HepG2 (cell line): ENCODE data around the gene SMCO4.

Source experiments
- CTCF ChIP-seq: sonication (generic); formaldehyde crosslinking; IDR thresholded peaks from 2 replicates; pipeline ENCODE4 v1.5.0; 2020; ENCODE audit warnings: mild to moderate bottlenecking, missing genetic modification reagents, moderate library complexity
- EP300 ChIP-seq, 3 experiments: sonication (generic) in 1 of 3; formaldehyde crosslinking in 1 of 3; IDR thresholded peaks; 2 replicates each; pipeline versions ENCODE4 v1.5.1 to v1.6.1; 2011 to 2020; ENCODE audit warnings: low read depth in 2 of 3, low read length in 2 of 3, borderline replicate concordance in 1 of 3, improper control_type of control experiment in 1 of 3, mild to moderate bottlenecking in 1 of 3, missing genetic modification reagents in 1 of 3, moderate library complexity in 1 of 3
- ZBTB21 ChIP-seq: sonication (generic); formaldehyde crosslinking; IDR thresholded peaks from 2 replicates; pipeline ENCODE4 v1.4.0; 2020; ENCODE audit warnings: missing genetic modification reagents

DNA sequence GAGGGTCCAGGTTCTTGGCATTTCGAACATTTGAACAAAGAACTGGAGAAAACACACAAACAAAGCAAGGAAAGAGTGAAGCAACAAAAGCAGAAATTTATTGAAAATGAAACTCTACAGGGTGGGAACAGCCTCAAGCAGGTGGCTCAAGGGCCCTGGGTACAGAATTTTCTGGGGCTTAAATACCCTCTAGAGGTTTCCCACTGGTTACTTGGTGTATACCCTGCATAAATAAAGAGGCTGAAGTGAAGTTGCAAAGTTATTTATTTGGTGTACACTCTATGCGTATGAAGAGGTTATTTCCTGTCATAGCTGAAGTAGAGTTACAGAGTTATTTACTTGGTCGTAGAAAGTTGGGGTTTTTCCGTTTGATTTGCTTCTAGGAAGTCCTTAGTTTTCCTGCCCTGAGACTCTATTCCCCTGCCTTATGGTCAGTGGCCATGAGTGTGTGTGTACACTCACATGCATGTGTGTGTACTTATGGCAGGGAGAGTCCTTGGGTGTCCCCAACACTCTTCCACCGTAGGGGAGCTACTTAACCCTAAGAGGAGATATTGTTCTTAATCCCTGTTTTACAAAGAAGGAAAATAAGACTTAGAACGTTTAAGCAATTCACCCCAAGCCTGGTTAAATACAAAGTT, 5.6 kb upstream of the SMCO4 start:
- TF ChIP-seq EP300 (IDR thresholded peaks at IDR 0.05; ENCODE audit: low read depth in 2 of 2, low read length in 2 of 2) (no peak), EP300 (CRISPR knock-in tag; IDR thresholded peaks at IDR 0.05; ENCODE audit: borderline replicate concordance) (no peak), ZBTB21 (no peak), CTCF (no peak)
